ENCODE measurements around the gene VPS33B.

DNA sequence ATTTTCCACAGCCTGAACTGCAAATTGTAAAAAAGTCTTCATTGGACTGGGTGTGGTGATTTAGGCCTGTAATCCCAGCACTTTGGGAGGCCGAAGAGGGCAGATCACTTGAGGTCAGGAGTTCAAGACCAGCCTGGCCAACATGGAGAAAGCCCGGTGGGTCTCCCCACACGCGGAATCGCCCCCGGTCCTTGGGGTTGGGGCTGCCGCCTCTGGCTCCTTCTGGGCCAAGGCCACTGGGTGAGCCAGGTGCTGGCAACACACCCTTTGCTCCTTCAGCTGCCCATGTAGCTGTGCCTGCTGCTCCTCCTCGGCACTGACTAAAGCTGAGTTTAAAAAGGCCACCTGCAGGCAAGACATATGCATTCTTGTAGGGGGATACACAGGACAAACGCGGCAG, 9.4 kb upstream of the VPS33B start:
- TF ChIP-seq, protein P1, sequence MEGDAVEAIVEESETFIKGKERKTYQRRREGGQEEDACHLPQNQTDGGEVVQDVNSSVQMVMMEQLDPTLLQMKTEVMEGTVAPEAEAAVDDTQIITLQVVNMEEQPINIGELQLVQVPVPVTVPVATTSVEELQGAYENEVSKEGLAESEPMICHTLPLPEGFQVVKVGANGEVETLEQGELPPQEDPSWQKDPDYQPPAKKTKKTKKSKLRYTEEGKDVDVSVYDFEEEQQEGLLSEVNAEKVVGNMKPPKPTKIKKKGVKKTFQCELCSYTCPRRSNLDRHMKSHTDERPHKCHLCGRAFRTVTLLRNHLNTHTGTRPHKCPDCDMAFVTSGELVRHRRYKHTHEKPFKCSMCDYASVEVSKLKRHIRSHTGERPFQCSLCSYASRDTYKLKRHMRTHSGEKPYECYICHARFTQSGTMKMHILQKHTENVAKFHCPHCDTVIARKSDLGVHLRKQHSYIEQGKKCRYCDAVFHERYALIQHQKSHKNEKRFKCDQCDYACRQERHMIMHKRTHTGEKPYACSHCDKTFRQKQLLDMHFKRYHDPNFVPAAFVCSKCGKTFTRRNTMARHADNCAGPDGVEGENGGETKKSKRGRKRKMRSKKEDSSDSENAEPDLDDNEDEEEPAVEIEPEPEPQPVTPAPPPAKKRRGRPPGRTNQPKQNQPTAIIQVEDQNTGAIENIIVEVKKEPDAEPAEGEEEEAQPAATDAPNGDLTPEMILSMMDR (IDR thresholded peaks at IDR 0.05): no peak
- TF ChIP-seq POLR2A (IDR thresholded peaks at IDR 0.05; ENCODE audit: low read depth) (no peak), POLR2AphosphoS5 (IDR thresholded peaks at IDR 0.05) (no peak), EP300 (IDR thresholded peaks at IDR 0.05) (no peak)
